B cell (primary cell): ENCODE results near the gene ERN1. TPM values are rescaled to one million over a fixed set of nuclear protein-coding genes. Genes with fewer than 3 reads are reported as not detected.

Experiments
- ATAC-seq: fragments of 200-7000 bp; cut with Tn5 transposase; one replicate; pipeline ENCODE4 v1.10.0; 2021; ENCODE audit warnings: low read depth, mild to moderate bottlenecking, moderate number of reproducible peaks, moderate library complexity
- CTCF ChIA-PET: fragments of 350-600 bp; sonication (Branson Sonifier 250); formaldehyde crosslinking; loops from one replicate; lab custom pipeline; 2021; ENCODE audit warnings: antibody characterized with exemption, inconsistent platforms; lab: Charles Lee
- POLR2A ChIA-PET: fragments of 350-600 bp; sonication (Branson Sonifier 250); formaldehyde crosslinking; loops from one replicate; lab custom pipeline; 2021; ENCODE audit warnings: antibody characterized with exemption; lab: Charles Lee
- DNase-seq: peaks from one replicate; pipeline ENCODE4 v3.0.0; 2013
- H2AFZ ChIP-seq: 2 replicates; pipeline ENCODE4 v1.6.1; 2012; ENCODE audit warnings: mild to moderate bottlenecking, low read depth, low read length; ENCODE audit not compliant: insufficient read depth, poor library complexity, severe bottlenecking
- H3K27ac ChIP-seq, 2 donors: 1 replicate in 1 of 2; 2 replicates in 1 of 2; pipeline ENCODE4 v1.5.1; 2012 to 2013; ENCODE audit warnings: low read length in 2 of 2, mild to moderate bottlenecking in 2 of 2, moderate library complexity in 1 of 2
- H3K27me3 ChIP-seq, 4 experiments: fragments of 200-600 bp in 1 of 4; sonication (generic) in 1 of 4; replicated peaks in 1 of 4; 1 replicate in 2 of 4; 2 replicates in 2 of 4; pipeline versions ENCODE4 v1.6.1 to v1.7.0; 2013 to 2016; ENCODE audit warnings: low read length in 3 of 4, mild to moderate bottlenecking in 2 of 4, mixed read lengths in 1 of 4, moderate library complexity in 1 of 4; ENCODE audit not compliant: insufficient read depth in 4 of 4, control insufficient read depth in 3 of 4; ENCODE audit errors: control extremely low read depth in 1 of 4
- H3K36me3 ChIP-seq, 2 experiments: replicated peaks in 1 of 2; 1 replicate in 1 of 2; 2 replicates in 1 of 2; pipeline versions ENCODE4 v1.6.1 to v1.7.1; 2013; ENCODE audit warnings: low read length in 1 of 2; ENCODE audit not compliant: insufficient read depth in 2 of 2, control insufficient read depth in 1 of 2; ENCODE audit errors: control extremely low read depth in 1 of 2, extremely low read depth in 1 of 2
- H3K4me1 ChIP-seq, 2 donors: fragments of 200-600 bp in 1 of 2; sonication (generic) in 1 of 2; 1 replicate in 1 of 2; 2 replicates in 1 of 2; pipeline versions ENCODE4 v1.5.1 to v1.6.1; 2013 to 2017; ENCODE audit warnings: low read length in 2 of 2; ENCODE audit not compliant: control insufficient read depth in 2 of 2, insufficient read depth in 2 of 2
- H3K4me2 ChIP-seq: replicated peaks from 2 replicates; pipeline ENCODE3; 2012; ENCODE audit warnings: mild to moderate bottlenecking, low read depth, low read length; ENCODE audit not compliant: poor library complexity, severe bottlenecking
- H3K4me3 ChIP-seq, 5 experiments: fragments of 200-600 bp in 1 of 5; sonication (generic) in 1 of 5; 1 replicate in 3 of 5; 2 replicates in 2 of 5; pipeline versions ENCODE4 v1.5.1 to v1.7.0; 2011 to 2016; ENCODE audit warnings: low read length in 4 of 5, mild to moderate bottlenecking in 4 of 5, low read depth in 2 of 5, control low read depth in 1 of 5, moderate library complexity in 1 of 5; ENCODE audit not compliant: insufficient read depth in 1 of 5; ENCODE audit errors: control extremely low read depth in 1 of 5, extremely low read depth in 1 of 5
- H3K79me2 ChIP-seq: fragments of 200-600 bp; sonication (generic); one replicate; pipeline ENCODE4 v1.6.0; 2016; ENCODE audit warnings: low read length; ENCODE audit not compliant: control insufficient read depth, insufficient read depth
- H3K9ac ChIP-seq: fragments of 200-600 bp; sonication (generic); 2 replicates; pipeline ENCODE4 v1.6.1; 2017; ENCODE audit warnings: mild to moderate bottlenecking, low read length, moderate library complexity
- H3K9me3 ChIP-seq, 3 donors: one replicate each; pipeline versions ENCODE4 v1.6.1 to v1.7.1; 2013; ENCODE audit warnings: low read length in 2 of 3; ENCODE audit not compliant: control insufficient read depth in 2 of 3, insufficient read depth in 1 of 3; ENCODE audit errors: control extremely low read depth in 1 of 3
- H4K20me1 ChIP-seq: 2 replicates; pipeline ENCODE4 v1.6.0; 2012; ENCODE audit warnings: mild to moderate bottlenecking, low read length; ENCODE audit not compliant: insufficient read depth, control insufficient read depth, poor library complexity, severe bottlenecking
- H3K27ac Mint-ChIP-seq: one replicate; pipeline ENCODE4 v1.8.0; 2021; ENCODE audit warnings: mixed read lengths
- H3K27me3 Mint-ChIP-seq: one replicate; pipeline ENCODE4 v1.8.0; 2021; ENCODE audit warnings: mixed read lengths
- H3K4me1 Mint-ChIP-seq: one replicate; pipeline ENCODE4 v1.8.0; 2021; ENCODE audit warnings: mixed read lengths
- H3K4me3 Mint-ChIP-seq: one replicate; pipeline ENCODE4 v1.8.0; 2021; ENCODE audit warnings: mixed read lengths
- H3K9me3 Mint-ChIP-seq: one replicate; pipeline ENCODE4 v1.8.0; 2022; ENCODE audit warnings: mixed read lengths; ENCODE audit not compliant: insufficient read depth
- EZH2 ChIP-seq: IDR thresholded peaks from 2 replicates; pipeline ENCODE4 v1.6.1; 2012; ENCODE audit warnings: borderline replicate concordance, low read depth, mild to moderate bottlenecking, moderate library complexity, low read length; ENCODE audit not compliant: insufficient read depth, poor library complexity, severe bottlenecking
- WGBS: methylation state at CpG from one replicate; pipeline ENCODE4 v1.1.5; 2013; ENCODE audit warnings: missing lambda C conversion rate; ENCODE audit not compliant: insufficient coverage; 5-methylcytosine and 5-hydroxymethylcytosine counted together
- intact Hi-C: fragments of 100-400 bp; cut with micrococcal nuclease; formaldehyde crosslinking; loops from one replicate; pipeline ENCODE4 v1.10.0; 2022
- polyA plus RNA-seq: library from polyadenylated mRNA; depleted of rRNA; stranded (reverse); fragments of >200 nt; gene quantifications from 2 replicates; pipeline ENCODE4 v1.2.3, GENCODE V29; 2012
- total RNA-seq, 2 donors: library from RNA; stranded (reverse); fragments of 120-200 nt in 1 of 2; gene quantifications; 1 replicate in 1 of 2; 2 replicates in 1 of 2; pipeline versions ENCODE4 v1.2.3 to v1.2.4, GENCODE V29; 2013 to 2022
- TF ChIP-seq, protein P1 (sequence below): fragments of 200-600 bp; IDR thresholded peaks from one replicate; pipeline ENCODE4 v1.8.0; 2022; ENCODE audit warnings: antibody characterized with exemption, mild to moderate bottlenecking

Gene ERN1
- total and polyA plus RNA-seq, 2 donors (not counting 1 experiment from before 2014, with no cell fraction given): 7.0 to 19.4 TPM

DNA sequence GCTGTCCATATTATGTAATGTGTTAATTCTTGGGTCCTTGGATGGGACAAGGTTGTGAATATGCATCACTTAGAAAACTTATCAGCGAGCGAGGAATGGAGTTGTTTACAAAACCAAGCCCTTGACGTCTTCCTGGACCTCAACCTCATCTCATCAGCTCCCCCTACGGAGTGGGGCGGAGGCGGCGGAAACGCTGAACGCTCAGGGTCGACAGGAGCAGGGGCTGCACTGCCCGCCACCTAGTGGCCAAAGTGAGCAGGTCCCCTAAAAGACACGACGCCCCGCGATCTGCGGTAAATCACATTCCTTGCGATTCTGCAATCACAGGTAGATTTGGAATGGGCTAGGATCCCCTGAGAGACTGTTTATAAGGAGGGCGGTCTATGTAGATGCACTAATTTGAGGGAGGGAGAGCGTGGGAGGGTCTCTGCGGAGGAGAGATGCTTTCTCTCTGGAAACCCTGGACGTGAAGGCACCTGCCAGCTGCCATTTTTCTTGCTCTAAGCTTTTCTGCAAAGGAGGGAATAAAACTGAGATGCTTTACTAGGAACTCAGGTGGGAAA, 104.1 kb downstream of the ERN1 start:
- POLR2A ChIA-PET: interaction anchor here (0.9 to 1.9 kb wide), 6 partner anchors 71 to 107 kb away, joined by 3 to 7 read pairs (median 5); no protein-coding TSS in a partner anchor

More for the DNA sequence above, 104.1 kb downstream of the ERN1 start:
- Histone ChIP-seq H3K4me1 (peaks cover 26 to 30% of the 10 kb centered on the region in 2 donors), H3K4me3 (peak overlapping the region in 4 of 5 experiments; percentile 4 to 47 (median 22)), H3K9ac (peak overlapping the region; percentile 63), H3K27ac (peak overlapping the region; percentile 52 to 67), H3K36me3 (no peaks in the 10 kb centered on the region), H3K79me2 (no peaks in the 10 kb centered on the region), H4K20me1 (no peaks in the 10 kb centered on the region), H3K4me2 (peak overlapping the region; percentile 88), H3K9me3 (no peaks in the 10 kb centered on the region), H3K27me3 (no peaks in the 10 kb centered on the region), H2AFZ (peak overlapping the region; percentile 95)
- no peaks in the 10 kb centered on the region for H3K9me3 Mint-ChIP-seq
- peak overlapping the region; percentile 80 for H3K4me3 Mint-ChIP-seq
- DNase-seq (peak; percentile 94), ATAC-seq (peak; percentile 90)
- H3K27ac Mint-ChIP-seq: peak overlapping the region; percentile 57
- 1% methylated on average over 21 of the region's 21 CpGs for WGBS
- intact Hi-C loops: loop anchor here (1.0 to 5.0 kb wide), 4 partner anchors 36 to 391 kb away; no protein-coding TSS in a partner anchor
- CTCF ChIA-PET: interaction anchor here (0.6 to 13.0 kb wide), 42 partner anchors 9 to 394 kb away, joined by 3 to 655 read pairs (median 5); partner anchors contain the start of genes CD79B, CSHL1, ERN1 and GH1
- no peaks in the 10 kb centered on the region for H3K27me3 Mint-ChIP-seq
- TF ChIP-seq EZH2: no peak
- TF ChIP-seq, protein P1, sequence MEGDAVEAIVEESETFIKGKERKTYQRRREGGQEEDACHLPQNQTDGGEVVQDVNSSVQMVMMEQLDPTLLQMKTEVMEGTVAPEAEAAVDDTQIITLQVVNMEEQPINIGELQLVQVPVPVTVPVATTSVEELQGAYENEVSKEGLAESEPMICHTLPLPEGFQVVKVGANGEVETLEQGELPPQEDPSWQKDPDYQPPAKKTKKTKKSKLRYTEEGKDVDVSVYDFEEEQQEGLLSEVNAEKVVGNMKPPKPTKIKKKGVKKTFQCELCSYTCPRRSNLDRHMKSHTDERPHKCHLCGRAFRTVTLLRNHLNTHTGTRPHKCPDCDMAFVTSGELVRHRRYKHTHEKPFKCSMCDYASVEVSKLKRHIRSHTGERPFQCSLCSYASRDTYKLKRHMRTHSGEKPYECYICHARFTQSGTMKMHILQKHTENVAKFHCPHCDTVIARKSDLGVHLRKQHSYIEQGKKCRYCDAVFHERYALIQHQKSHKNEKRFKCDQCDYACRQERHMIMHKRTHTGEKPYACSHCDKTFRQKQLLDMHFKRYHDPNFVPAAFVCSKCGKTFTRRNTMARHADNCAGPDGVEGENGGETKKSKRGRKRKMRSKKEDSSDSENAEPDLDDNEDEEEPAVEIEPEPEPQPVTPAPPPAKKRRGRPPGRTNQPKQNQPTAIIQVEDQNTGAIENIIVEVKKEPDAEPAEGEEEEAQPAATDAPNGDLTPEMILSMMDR: peak; percentile 94
- peaks cover 37% of the 10 kb centered on the region for H3K4me1 Mint-ChIP-seq
